ENCODE results near the gene UNC45A.
A peak's percentile ranks its signal among the peaks of the same experiment; 100 is the strongest.

UNC45A gene

DNA sequence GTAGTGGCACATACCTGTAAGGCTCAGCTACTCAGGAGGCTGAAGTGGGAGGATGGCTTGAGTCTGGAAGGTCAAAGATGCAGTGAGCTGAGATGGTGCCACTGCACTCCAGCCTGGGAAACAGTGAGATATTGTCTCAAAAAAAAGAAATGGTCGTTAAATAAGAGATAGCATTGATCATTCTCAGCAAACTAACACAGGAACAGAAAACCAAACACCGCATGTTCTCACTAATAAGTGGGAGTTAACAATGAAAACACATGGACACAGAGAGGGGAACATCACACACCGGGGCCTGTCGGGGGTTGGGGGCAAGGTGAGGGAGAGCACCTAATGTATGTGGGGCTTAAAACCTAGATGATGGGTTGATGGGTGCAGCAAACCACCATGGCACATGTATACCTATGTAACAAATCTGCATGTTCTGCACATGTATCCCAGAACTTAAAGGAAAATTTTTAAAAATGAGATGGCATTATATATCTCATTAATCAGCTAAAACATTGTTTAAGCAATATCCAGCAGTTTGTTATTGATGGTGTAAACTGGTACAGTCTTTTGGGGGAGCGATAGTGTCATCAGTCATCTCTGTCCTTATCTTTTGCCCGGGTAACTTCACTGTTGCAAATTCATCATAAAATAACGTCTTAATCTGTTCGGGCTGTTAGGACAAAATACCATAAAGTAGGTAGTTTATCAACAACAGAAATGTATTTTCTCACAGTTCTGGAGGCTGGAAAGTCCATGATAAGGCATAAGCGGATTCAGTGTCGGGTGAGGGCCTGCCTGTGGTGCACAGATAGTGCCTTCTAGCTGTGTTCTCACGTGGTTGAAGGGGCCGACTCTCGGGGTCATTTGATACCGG is 33.7 kb upstream of the UNC45A start:
- no peak for DNase-seq (ENCODE audit: low read depth)
- TF ChIP-seq, protein P1, sequence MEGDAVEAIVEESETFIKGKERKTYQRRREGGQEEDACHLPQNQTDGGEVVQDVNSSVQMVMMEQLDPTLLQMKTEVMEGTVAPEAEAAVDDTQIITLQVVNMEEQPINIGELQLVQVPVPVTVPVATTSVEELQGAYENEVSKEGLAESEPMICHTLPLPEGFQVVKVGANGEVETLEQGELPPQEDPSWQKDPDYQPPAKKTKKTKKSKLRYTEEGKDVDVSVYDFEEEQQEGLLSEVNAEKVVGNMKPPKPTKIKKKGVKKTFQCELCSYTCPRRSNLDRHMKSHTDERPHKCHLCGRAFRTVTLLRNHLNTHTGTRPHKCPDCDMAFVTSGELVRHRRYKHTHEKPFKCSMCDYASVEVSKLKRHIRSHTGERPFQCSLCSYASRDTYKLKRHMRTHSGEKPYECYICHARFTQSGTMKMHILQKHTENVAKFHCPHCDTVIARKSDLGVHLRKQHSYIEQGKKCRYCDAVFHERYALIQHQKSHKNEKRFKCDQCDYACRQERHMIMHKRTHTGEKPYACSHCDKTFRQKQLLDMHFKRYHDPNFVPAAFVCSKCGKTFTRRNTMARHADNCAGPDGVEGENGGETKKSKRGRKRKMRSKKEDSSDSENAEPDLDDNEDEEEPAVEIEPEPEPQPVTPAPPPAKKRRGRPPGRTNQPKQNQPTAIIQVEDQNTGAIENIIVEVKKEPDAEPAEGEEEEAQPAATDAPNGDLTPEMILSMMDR (IDR thresholded peaks at IDR 0.05; ENCODE audit: low read length, missing control alignments) = no peak
- peak overlapping the region; percentile 70 for H3K4me3 ChIP-seq (replicated peaks; ENCODE audit: low read depth, low read length)

DNA sequence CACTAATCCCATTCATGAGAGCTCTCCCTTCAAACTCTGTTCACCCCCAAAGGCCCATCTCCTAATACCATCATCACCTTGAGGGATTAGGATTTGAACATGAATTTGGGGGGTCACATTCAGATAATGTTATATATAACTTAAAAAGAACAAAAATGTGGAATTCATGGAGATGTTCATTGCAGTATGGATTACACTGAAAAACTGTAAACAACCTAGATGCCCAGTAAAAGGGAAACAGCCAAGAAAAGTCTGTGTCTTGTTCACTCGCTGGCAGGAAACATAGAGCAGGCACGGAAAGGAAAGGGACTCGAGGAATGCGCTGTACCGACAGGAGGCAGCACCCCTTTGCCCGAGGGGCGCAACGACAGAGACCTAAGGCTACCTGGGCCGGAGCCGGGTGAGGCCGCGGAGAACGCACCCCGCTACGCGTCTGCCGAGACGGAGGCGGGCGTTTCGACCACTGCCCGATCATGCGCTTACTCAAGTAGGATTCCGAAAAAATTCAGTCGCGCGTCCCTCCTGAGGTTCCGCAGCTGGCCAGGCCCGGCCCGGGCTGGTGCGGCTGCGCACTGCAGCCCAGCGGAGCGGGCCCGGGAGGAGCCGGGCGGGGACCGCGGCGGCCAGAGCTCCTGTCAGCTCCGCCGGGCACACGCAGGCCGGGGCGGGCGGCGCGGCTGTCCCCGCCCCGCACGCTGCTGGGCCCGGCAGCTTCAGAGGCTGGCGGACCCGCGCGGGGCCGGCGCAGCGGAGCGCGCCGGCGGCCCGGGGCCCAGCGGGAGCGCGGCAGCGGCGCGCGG is 32.8 kb upstream of the UNC45A start:
- TF ChIP-seq, protein P1 (IDR thresholded peaks at IDR 0.05; ENCODE audit: low read length, missing control alignments) = peak; percentile 76
- peak; percentile 82 for DNase-seq (ENCODE audit: low read depth)
- H3K4me3 ChIP-seq (replicated peaks; ENCODE audit: low read depth, low read length) = peak overlapping the region; percentile 70

DNA sequence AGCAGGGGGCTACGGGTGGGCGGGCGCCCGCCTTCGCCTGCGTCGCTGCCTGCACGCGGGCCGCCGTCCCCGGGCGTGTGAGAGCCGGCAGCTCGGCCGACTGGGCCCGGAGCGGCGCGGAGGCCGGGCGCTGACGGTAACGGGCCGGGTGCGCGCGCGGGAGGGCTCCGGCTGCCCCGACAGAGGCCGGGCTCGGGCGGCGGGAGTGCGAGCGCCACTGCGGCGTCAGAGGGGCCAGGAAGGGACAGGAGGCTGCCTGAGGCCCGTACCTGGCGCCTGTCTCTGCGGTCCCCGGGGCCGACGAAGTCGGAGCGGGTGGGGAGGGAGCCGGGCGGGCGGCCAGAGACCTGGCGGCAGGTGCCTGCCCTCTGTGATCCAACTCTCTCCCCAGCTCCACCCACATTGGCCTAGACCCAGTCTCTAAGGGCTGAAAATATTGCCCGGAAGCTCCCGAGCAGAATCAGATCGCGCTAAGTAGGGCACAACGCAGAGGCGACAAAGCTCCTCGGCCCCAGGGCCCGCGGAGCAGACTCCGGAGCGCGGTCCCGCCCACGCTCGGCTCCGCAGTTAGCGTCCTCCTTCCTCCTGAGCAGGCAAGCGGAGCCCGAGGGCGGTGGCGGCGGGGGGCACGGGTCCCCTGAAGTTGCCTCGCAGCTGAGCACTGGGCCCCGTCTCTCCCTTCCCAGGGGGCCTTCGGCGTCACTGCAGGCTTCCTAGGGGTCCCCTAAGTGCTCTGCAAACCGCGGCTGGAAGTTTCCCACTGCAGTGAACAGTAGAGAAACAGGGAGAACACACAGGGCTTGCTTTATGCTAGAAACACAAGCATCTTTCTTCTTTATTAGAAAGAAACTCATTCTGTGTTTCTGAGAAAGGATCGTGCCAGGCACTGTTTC is 32.0 kb upstream of the UNC45A start, which contains the start of gene MAN2A2:
Gene MAN2A2, plus strand, starts transcription at position 463 of the 893 bp plus-strand sequence. CDS start 906 bp downstream, outside the sequence.
- peak; percentile 33 for DNase-seq (ENCODE audit: low read depth)
- H3K4me3 ChIP-seq (replicated peaks; ENCODE audit: low read depth, low read length) = peak within 1 kb of the TSS; percentile 70
- TF ChIP-seq, protein P1 (IDR thresholded peaks at IDR 0.05; ENCODE audit: low read length, missing control alignments) = no peak

DNA sequence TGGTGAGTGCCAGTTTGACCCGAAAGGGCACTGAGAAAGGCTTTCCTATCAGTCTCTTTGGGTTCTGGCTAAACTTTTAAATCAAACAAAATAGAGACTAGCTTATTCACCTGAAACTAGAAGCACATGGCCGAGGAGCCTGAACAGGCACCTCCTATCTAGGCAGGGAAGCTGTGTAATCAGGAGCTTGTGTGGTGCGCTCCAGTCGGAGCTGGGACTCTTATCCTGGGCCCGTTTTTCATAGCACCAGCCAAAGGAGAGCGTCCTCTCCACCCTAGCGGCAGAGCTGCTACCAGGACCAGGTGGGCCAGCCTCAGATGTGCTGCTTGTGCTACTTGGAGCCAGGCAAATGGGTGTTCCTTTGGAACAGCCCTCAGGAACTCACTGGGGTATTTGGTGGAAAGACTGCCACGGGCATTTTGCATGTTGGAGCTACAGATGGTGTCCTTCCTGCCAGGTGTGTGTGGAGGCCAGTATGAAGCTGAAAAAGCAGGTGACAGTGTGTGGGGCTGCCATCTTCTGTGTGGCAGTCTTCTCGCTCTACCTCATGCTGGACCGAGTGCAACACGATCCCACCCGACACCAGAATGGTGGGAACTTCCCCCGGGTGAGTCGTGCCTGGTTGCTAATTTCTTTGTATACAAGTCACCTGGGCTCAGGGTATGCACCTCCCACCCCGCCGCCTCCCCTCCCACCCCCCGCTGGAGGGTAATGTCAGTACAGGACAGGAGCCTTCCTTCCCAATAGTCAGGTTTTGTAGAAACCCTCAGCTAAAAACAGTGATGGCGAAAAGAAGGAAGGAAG is 31.1 kb upstream of the UNC45A start:
- no peak for DNase-seq (ENCODE audit: low read depth)
- TF ChIP-seq, protein P1 (IDR thresholded peaks at IDR 0.05; ENCODE audit: low read length, missing control alignments) = no peak
- peak overlapping the region; percentile 70 for H3K4me3 ChIP-seq (replicated peaks; ENCODE audit: low read depth, low read length)

DNA sequence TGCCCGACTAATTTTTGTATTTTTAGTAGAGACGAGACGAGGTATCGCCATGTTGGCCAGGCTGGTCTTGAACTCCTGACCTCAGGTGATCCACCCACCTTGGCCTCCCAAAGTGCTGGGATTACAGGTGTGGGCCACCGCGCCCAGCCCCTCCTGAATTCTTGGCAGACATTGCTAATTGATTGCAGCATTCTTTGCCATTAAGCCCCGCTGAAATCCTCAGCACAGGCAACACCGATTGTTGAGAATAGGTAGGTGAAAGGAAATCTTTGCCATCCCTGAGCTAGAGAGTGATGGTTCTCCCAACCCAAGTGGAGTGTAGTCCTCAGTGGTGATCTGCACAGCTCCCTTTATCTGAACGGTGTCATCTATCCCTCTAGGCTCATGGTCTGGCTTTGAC is 30.3 kb upstream of the UNC45A start:
- TF ChIP-seq, protein P1 (IDR thresholded peaks at IDR 0.05; ENCODE audit: low read length, missing control alignments) = no peak
- no peak overlapping the region for H3K4me3 ChIP-seq (replicated peaks; ENCODE audit: low read depth, low read length)
- no peak for DNase-seq (ENCODE audit: low read depth)
